ENCODE measurements around the gene DKK3.

The DKK3 gene

DNA sequence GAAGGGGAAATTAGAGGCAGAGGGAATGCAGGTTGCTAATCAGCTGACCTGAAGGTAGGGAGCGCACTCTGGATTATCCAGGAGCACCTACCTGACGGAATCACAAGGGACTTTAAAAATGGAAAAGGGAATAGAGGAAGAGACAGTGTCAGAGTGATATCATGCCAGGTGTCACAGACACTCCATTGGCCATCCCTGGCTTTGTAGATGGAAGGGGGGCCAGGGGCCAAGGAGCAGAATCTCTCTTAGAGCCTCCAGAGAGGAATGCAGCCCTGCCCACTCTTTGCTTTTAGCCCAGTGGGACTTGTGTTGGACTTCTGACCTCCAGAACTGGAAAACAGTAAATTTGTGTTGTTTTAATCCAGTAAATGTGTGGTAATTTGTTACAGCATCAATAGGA is 37.9 kb downstream of the DKK3 start:
- in situ Hi-C loops (cut with MboI; ENCODE audit: low sequenced_read_pairs): no loop called here

DNA sequence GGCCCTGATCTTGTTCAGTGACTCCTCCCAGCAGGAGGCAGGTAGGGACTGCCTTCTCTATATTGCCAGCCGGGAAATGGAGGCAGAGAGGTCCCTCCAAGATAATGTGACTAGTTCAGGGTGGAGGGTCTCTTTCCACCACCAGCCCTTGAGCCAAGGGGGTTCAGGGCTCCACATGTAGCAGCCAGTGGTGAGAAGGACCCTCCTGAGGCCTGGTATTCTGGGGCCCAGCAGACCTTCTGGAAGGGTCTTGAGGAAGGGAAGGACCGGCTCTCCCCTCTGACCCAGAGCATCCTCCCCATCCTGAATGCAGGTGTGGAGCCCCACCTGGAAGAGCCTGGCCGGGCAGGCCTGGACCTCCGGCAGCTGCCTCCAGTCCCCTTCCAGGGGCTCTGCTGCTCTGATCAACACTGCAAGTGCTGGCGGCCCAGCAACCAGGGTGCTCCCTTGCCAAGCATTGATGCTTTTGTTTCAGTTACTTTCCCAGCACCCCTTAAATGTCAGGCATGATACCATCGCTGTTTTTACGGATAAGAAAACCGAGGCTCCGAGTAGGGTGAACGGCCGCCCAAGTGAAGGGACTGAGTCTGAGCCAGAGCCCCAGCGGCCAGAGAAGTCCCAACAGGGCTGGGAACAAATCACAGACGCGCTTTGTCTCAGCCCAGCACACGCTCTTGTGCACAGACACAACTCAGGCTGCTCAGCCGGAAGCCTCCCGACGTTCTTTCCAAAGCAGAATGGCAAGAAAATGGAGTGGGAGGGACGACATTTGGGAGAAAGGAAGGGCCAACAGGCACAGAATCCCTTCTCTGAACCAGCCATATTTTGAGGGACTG is 38.8 kb downstream of the DKK3 start:
- in situ Hi-C loops (cut with MboI; ENCODE audit: low sequenced_read_pairs): no loop called here

DNA sequence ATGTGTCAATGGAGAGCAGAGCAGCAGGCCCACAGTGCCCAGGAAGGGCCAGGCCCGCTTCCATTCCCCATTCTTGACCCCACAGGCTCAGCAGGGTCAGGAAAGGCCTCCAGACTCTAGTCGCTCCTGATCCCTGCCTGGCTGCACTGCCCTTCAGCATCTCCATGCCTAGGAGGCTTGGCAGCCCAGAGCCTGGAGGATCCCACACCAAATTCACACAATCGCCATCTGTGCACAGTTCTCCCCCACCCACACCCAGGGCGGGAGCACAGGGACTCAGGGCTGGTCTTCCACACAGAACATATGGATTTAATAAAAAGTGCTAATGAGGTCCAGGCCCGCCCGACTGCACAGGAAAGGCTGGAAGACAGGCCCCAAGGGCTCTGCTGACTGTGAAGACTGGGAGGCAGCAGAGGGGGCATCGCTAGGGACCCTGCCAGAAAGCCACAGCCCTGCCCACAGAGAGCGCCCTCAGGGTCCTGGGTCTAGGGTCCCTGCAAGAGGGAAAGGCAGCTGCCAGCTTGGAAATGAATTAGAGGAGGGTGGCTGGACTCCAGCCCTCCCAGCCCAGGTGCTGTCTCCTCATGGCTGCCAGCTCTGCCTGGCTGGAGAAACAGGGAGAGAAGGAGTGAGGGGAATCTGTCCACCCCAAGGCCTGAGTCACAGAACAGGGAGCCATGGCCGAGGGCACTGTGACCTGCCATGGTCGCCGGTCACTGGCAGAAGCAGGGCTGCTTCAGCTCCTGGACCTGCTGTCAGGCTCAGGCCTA is 39.7 kb downstream of the DKK3 start:
- in situ Hi-C loops (cut with MboI; ENCODE audit: low sequenced_read_pairs): no loop called here

DNA sequence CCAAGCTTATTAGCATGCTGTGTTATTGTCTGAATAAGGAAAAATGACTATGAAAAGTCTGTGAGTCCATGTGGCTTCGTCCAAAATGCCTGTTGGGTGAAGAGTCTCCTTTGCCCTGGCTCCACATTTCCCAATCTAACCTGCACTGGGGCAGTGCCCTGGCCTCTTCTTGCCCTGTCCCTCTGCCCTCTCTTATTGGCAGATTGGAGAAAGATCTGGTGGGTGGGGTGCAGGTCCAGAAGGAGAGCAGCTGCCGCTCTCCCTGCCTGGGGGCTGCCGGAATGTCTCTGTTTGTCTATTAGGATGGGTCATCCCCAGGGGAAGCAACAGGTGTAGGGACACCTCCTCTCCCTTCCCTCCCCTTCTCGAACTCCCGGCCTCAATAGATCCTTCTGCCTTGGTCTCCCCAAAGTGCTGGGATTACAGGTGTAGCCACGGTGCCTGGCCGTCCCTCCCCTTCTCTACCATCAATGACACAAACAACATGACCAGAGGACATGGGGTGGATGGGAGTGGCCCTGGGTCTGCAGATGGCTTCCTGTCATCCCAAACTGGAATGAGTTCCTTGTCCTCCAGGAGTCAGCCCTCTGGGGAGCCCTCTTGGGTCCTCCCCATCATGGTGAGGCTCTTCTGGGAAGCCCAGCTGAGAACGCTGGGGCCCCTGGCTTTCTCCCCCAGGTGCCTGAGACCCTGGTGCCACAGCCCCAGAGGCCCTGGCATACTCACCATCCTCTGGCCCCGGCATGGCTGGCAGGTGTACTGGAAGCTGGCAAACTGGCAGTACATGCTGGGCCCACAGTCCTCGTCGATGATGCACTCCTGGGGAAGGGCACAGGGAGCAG is 40.5 kb downstream of the DKK3 start:
- in situ Hi-C loops (cut with MboI; ENCODE audit: low sequenced_read_pairs): no loop called here

DNA sequence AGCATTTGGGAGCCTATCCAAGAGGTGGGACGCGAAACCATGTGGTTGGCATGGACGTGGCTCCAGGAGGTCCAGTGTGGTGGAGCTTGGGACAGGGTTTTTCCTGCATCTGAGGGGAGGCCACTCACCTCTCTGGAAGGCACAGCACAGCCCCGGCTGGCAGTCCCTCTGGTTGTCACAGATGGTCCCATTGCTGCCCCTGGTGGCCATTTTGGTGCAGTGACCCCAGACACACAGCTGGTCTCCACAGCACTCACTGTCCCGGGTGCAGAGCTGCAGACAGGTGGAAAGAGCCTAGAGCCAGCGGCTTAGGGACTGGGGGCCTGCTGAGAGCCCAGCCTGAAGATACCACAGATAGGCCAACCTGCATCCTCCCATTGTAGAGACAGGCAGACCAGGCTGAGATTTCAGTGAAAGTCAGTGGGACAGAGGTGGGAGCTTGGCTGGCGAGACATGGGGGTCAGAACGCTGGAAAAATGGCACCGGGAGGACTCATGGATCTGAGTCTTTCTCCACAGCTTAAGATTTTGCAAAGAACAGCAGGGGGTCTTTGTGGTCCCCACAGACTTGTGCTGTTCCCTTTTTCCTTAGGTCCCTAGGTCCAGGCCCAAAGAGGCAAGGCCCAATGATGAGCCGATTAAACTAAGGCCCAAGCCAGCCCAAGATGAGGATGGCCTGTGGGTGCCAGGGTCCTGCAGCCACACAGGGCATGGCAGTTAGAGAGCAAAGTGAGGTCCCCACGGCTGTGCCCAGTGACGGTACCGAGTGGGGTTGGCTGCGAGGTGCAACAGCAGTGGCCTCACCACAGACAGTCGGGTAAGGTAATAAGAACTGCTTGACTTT is 41.4 kb downstream of the DKK3 start:
- in situ Hi-C loops (cut with MboI; ENCODE audit: low sequenced_read_pairs): no loop called here

DNA sequence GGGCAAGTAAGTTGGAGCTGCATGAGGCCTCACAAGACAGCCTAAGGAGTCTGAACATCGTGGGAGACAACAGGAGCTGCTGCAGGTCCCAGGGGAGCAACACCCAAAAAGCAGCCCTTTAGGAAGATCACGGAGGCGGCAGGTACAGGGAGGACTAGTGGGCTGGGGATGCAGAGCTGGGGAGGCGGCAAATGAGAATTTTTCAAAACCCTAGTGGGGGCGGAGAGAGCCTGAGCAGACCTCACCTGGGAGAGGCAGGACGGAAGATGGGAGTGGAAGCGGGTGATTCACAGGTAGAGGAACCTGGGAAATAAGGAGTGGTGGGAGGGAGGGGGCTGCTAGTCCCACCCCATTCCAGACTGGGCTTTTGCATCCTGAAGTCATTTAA is 42.1 kb downstream of the DKK3 start:
- in situ Hi-C loops (cut with MboI; ENCODE audit: low sequenced_read_pairs): no loop called here

DNA sequence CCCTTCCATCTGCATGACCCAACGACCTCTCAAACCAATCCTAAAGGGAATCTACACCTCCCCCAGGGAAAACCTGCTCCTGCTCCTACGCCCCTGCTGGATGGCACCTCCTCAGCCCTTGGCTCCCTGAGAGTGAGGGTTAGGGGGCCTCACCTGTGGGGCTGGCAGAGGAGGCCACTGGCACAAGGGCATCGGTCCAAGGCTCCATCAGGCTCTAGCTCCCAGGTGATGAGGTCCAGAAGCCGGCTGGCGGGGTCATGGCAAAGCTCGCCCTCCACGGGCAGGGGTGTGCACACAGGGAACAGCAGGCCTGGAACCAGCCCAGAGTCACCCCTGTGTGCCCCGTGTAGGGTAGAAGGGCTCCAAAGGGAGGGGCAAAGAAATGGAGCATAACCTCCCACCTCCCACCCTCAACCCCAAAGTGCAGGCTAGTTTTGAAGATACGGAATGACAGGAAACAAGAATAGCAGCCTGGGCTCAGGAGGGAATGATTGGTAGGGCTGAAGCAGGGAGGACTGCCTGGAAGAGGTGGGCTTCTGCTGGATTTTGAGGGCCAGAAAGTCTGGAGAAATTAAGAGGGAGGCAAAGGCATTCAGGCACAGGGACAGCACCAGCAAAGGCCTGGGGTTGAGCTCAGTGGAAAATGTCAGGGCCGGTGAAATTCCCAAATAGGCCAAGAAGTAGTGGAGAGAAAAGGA is 42.6 kb downstream of the DKK3 start:
- in situ Hi-C loops (cut with MboI; ENCODE audit: low sequenced_read_pairs): no loop called here

DNA sequence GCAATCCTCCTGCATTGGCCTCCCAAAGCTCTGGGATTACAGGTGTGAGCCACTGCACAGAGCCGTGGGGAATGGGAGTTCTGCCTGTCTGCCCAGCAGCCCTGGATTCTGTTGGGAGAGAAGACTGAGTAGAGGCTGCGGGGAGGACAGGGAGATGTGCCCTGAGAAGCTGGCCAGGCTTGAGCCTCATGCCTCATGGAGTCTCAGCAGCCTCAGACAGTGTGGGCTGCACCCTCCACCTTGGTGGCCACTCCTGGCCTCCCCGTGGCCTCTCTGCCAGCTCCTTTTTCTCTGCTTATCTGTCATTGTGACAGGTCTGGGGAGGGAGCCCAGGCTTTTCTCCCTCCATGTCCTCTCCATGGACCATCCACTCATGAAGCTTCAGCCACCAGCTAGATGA is 43.2 kb downstream of the DKK3 start:
- in situ Hi-C loops (cut with MboI; ENCODE audit: low sequenced_read_pairs): no loop called here

DNA sequence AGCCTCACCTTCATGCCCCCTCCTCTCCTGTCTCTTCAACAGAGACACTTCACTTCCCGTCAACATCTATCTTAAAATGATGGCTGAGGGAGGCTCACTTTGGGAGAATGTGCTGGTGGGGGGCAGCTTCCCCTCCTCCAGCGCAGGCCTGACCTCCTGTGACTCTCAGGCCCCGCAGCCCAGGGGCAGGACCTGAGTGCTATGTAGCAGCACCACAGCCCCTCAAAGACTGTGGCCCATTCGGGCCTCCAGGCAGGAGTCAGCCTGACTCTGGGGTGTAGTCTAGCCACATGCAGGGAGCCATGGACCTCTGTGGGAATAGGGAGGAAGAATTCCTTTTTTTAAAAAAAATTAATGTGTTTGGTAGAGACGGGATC is 43.7 kb downstream of the DKK3 start:
- in situ Hi-C loops (cut with MboI; ENCODE audit: low sequenced_read_pairs): no loop called here

DNA sequence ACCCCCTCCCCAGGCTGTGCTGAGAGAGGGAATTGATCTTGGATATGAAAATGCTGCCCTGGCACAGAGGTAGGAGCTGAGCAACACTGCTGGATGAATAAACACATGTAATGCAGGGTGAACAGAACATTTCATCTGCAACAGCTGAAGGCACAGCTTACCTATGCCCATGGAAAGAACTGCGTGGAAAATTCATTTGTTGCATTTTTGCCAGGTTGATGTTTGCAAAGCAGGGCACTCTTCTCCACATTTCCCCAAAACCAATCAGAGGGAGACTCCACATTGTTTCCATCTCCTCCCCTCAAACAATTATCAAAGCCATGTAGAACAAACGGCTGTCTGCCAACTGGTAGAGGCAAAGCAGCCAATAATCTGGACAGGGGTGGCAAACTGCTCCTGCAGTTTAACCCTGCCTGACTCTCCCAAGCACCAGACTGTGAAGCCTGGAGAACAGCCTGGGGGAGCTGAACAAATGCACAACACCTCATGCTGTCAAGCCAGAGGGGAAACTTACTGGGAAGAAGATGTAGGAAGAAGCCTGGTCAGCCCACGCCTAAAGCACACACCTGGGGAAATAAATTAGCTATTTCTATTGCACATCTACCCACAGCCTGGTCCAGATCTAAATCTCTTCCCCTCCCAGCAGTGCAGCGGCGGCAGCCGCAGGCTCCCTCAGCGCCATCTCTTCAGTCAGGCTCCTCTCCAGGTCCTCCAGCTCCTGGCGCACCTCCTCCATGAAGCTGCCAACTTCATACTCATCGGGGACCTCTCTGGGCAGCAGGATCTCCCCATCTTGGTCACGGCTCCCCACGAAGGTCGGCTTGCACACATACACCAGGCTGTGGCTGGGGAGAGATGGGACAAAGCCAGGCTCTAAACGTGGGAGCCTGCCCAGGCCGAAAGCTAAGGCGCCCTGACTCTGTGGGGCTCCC is 44.3 kb downstream of the DKK3 start:
- in situ Hi-C loops (cut with MboI; ENCODE audit: low sequenced_read_pairs): no loop called here

DNA sequence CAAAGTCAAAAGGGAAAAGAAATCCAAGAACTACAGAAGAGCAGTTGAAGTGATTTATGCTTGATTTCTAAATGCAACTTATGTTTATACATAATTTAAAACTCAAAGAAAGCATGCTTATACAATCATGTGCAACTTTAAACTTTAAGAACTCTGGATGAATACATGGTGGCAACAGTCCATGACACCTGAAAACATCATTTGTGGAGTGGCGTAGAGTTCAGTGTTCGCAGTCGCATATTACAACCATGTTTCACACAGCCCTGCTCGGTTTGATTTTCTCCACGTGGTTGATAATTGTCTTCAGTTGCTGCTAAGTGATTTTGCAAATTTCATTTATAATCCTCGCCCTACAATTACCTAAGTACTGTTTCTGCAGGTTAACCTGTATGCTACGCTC is 45.4 kb downstream of the DKK3 start:
- in situ Hi-C loops (cut with MboI; ENCODE audit: low sequenced_read_pairs): no loop called here

DNA sequence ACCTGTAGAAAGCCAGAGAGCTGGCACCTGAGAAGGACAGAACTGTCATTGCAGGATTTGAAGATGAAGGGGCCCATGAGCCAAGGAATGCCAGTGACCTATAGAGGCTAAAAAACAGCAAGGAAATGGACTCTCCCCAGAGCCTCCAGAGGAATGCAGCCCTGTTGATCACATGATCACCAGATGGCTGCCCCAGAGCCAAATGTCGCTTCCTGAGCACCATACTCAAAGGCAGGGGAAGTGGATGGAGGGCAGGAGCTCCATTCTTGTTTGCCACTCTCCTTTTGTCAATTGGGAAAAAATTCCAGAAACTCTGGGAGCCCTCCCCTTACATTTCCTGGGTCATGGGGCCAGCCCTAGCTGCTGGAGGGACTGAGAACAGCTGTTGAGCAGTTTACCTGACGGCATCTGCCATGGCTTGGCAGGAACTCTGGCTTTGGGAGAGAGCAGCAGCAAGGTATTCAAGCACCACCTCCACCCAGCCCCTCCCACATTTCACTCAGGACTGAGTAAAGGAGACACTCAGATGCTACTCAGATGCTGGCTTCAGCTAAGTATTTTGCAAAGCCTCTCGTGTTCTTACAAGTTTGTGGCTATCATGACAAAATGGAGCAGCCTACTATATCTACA is 46.9 kb downstream of the DKK3 start:
- in situ Hi-C loops (cut with MboI; ENCODE audit: low sequenced_read_pairs): no loop called here

DNA sequence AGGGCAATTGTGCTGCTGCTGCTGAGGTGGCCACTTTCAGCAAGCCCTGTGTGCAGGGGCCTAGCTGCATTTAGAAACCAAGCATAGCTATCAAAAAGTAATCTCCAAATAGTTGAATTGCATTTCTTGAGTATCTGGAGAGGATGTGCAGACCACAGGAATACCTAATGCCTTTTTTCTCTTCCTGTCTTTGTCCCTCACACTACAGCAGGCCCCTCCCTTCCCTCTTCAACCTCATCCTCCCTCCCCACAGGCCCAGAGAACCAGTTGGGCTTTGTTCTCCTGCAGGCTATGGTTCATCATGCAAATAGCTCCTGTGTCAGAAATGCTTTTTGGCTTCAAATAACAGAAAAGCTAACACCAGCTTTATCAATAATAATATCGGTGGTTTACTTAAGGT is 47.7 kb downstream of the DKK3 start:
- in situ Hi-C loops (cut with MboI; ENCODE audit: low sequenced_read_pairs): no loop called here

DNA sequence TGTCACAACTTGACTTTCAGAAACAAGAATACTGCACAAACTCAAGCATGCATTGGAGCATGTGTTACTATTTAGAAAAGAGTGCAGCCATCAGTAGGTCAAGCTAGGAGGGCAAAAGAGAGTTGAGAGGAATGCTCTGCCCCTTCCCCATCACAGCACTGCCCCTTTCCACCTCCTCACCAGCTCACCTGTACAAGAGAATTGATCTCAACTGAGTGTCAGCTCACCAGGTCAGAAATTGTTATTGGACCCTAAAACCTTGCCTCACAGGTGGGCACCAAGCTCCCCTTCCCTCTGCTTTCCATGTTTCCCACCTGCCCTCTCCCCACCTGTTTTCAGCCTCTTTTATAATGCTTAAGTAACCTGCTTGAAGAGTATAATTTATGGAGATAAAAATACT is 48.8 kb downstream of the DKK3 start:
- in situ Hi-C loops (cut with MboI; ENCODE audit: low sequenced_read_pairs): no loop called here

DNA sequence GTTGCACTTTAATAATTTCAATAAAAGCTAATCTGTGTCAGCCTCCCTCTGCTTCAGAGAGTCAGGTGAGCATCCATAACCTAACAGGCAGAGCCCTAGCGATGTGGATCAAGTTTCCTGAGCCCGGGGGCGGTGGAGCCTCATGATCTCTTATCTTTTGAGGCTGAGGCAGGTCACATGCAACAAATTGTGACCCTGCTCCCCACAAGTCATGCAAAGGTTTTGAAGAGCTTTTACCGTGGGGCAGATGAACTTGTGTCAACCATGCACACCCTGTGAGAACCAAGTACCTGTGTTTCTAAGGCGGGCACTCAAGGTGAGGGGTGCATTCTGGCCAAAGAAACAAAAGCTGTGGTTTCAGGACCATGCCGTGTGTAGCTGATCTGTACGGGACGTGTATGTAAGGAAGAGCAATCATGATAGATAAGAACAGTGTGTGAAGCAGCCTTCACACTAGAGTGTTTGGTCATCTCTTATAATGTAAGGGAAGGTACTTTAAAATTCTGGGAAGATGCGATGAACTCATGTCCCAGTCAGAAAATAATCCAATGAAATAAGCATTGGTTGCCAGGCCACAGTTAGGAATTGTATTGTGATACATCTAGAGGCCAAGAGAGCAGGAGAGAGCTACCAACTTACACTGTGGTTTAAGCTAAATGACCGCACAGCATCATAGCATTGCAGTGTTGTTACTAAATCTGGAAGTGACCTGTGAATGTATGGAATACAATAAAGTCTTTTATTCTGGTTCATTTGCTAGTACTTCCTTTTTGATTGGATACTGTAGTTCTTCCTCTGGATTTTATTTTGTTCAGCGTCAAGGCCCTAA is 49.8 kb downstream of the DKK3 start:
- in situ Hi-C loops (cut with MboI; ENCODE audit: low sequenced_read_pairs): no loop called here

DNA sequence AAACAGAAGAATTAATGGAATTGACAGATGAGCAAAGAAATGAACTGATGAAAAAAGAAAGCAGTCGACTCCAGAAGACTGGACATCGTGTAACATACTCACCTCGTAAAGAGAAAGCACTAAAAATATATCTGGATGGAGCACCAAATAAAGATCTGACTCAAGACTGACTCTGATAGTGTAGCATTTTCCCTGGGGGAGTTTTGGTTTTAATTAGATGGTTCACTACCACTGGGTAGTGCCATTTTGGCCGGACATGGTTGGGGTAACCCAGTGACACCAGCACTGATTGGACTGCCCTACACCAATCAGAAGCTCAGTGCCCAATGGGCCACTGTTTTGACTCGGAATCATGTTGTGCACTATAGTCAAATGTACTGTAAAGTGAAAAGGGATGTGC is 52.4 kb downstream of the DKK3 start:
- in situ Hi-C loops (cut with MboI; ENCODE audit: low sequenced_read_pairs): no loop called here

DNA sequence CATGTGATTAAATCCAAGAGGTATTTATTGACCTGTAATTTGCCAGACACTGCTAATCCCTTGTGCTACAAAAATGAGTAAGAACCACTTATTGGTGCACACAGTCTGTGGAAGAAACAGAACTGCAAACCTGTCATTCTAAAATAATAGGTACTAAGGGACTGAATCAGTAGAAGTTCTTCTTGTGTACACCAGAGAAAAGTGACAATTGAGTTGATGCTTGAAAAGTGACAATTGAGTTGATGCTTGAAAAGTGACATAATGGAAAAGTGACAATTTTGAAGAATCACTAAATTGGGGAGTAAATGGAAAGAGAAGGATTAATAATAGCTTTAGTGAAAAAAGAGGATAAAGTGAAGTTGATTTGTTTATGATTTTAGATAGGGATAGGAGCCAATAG is 56.4 kb downstream of the DKK3 start:
- in situ Hi-C loops (cut with MboI; ENCODE audit: low sequenced_read_pairs): no loop called here

DNA sequence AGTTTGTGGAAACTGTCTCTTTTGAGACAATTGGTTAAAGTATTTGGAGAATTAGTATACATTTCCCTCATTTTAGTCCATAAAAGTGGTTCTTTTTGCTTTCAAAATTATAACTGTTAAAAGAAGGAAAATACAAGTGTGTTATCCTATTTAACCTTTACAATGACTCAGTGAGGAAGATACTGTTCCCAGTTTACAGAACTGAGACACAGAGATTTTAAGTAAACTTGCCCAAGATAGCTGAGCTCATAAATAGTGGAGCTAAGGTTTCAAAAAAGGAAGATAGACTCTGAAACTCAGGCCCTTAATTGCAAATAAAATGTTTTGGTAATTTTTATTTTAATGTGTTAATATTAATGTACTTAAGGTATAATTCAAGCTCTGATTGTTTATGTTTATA is 58.9 kb downstream of the DKK3 start:
- in situ Hi-C loops (cut with MboI; ENCODE audit: low sequenced_read_pairs): loop anchor here (25.0 kb wide), 1 partner anchor 88 kb away; no protein-coding TSS in a partner anchor
